Left ventricle myocardium inferior (tissue), 1 donor: ENCODE results near the gene ENTR1. TPM values are rescaled to one million over a fixed set of nuclear protein-coding genes. Genes with fewer than 3 reads are reported as not detected.
A peak's percentile ranks its signal among the peaks of the same experiment; 100 is the strongest.

Experiments
- DNase-seq: peaks from one replicate; pipeline ENCODE4 v3.0.0-alpha.2; 2020
- H3K27ac ChIP-seq: fragments of 200-600 bp; replicated peaks from 2 replicates; pipeline ENCODE4 v1.8.0; 2021
- H3K27me3 ChIP-seq: fragments of 200-600 bp; 2 replicates; pipeline ENCODE4 v1.8.0; 2021; ENCODE audit warnings: low read depth
- H3K36me3 ChIP-seq: fragments of 200-600 bp; 2 replicates; pipeline ENCODE4 v1.8.0; 2021
- H3K4me1 ChIP-seq: fragments of 200-600 bp; 2 replicates; pipeline ENCODE4 v1.8.0; 2021
- H3K4me3 ChIP-seq: fragments of 200-600 bp; 2 replicates; pipeline ENCODE4 v1.8.0; 2021; ENCODE audit warnings: mild to moderate bottlenecking, moderate library complexity
- H3K9me3 ChIP-seq: fragments of 200-600 bp; replicated peaks from 2 replicates; pipeline ENCODE4 v1.8.0; 2021
- CTCF ChIP-seq: fragments of 200-600 bp; IDR thresholded peaks from 2 replicates; pipeline ENCODE4 v1.8.0; 2021; ENCODE audit warnings: antibody characterized with exemption, mild to moderate bottlenecking, borderline replicate concordance
- intact Hi-C: fragments of 100-400 bp; cut with micrococcal nuclease; formaldehyde crosslinking; loops from one replicate; pipeline ENCODE4 v1.11.0; 2022
- total RNA-seq: library from RNA; stranded (reverse); fragmentation: NEBNext Ultra II Directional; extraction: Animal tissue kit (Norgen Biotek cat#: 25700); gene quantifications from one replicate; pipeline ENCODE4 v1.2.1, GENCODE V29; 2021
- donor health status: DM: no; HTN: yes; CAD: no; lungs with severe emphysema.

ENTR1 gene
- total RNA-seq, 1 donor from 2014 or later: 20.1 TPM

- intact Hi-C loops: no loop called here
- peaks cover 66% of the 10 kb centered on the region for H3K36me3 ChIP-seq
These were observed 31.9 kb upstream of the ENTR1 start for GRCh38 chr9:136442265-136442664.

GRCh38 chr9:136441681-136442245 is 31.3 kb upstream of the ENTR1 start:
- H3K36me3 ChIP-seq: peaks cover 61% of the 10 kb centered on the region
- H3K27me3 ChIP-seq: no peaks in the 10 kb centered on the region
- TF ChIP-seq CTCF: no peak
- H3K27ac ChIP-seq: no peak overlapping the region
- no peak for DNase-seq
- intact Hi-C loops: no loop called here
- H3K4me3 ChIP-seq: no peak overlapping the region
- no peaks in the 10 kb centered on the region for H3K9me3 ChIP-seq
- H3K4me1 ChIP-seq: peaks cover 39% of the 10 kb centered on the region

More at GRCh38 chr9:136442265-136442664, 31.9 kb upstream of the ENTR1 start:
- DNase-seq: no peak
- peaks cover 34% of the 10 kb centered on the region for H3K4me1 ChIP-seq
- TF ChIP-seq CTCF: no peak
- H3K4me3 ChIP-seq: no peak overlapping the region
- no peak overlapping the region for H3K27ac ChIP-seq
- H3K9me3 ChIP-seq: no peaks in the 10 kb centered on the region
- H3K27me3 ChIP-seq: no peaks in the 10 kb centered on the region

GRCh38 chr9:136441191-136441680 is 30.8 kb upstream of the ENTR1 start:
- H3K27ac ChIP-seq: peak overlapping the region; percentile 91
- no peak overlapping the region for H3K4me3 ChIP-seq
- H3K27me3 ChIP-seq: no peaks in the 10 kb centered on the region
- H3K4me1 ChIP-seq: peaks cover 44% of the 10 kb centered on the region
- DNase-seq: no peak
- no peaks in the 10 kb centered on the region for H3K9me3 ChIP-seq
- H3K36me3 ChIP-seq: peaks cover 56% of the 10 kb centered on the region
- no peak for TF ChIP-seq CTCF
- intact Hi-C loops: no loop called here

GRCh38 chr9:136439481-136440408 is 29.3 kb upstream of the ENTR1 start, which contains the start of gene INPP5E:
Gene INPP5E (minus strand): TSS chr9:136439845. CDS start chr9:136439419, 426 bp downstream.
- intact Hi-C loops: no loop called here
- Histone ChIP-seq H3K36me3 (peaks cover 50% of the 10 kb centered on the region), H3K27ac (peak within 1 kb of the TSS; percentile 91), H3K4me1 (peaks cover 50% of the 10 kb centered on the region), H3K27me3 (no peaks in the 10 kb centered on the region), H3K9me3 (no peaks in the 10 kb centered on the region), H3K4me3 (peak within 1 kb of the TSS; percentile 98)
- DNase-seq: peak; percentile 80
- TF ChIP-seq CTCF: peak; percentile 85

DNA sequence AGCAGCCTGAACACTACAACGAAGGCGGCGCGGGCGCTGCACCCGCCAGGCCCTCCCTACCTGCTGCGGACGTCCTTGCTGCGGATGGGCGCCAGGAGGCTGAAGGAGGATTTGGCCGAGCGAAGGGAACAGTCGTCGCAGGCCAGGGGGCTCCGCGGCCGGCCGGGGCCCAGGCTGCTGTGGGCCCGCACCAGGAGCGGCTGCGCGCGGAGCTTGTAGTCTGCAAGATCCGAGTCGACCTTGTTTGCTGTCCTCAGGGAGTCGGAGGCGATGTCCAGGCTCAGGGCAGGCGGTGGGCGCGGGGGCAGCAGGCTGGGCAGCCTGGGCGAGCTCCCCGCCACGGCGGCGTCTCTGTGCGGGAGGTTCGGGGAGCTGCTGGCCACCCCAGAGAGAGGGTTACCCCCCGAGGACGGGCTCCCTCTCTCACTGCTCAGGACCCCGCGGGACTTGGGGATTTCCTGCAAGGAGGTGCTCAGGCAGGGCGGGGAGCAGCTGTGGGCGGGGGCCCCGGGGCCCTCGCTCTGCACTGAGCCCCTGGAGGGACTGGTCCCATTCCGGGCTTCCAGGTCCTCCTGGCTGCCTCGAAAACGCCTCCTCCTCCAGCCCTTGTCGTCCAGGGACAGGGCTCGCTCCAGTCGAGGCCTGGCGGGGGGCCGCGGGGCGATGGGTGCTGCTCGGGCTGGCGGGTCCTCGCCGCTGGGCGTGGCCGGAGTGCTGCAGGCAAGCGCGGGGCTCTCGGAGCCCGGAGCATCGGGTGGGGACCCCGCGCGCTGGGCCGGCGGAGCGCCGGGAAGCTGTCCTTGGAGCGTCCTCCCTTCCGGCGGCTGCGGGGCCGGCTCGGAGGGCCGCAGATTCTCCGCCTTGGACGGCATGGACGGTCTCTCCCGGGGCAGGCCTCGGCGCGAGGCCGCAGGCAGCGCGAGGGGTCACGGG is 28.4 kb upstream of the ENTR1 start:
- DNase-seq: no peak
- no peak for TF ChIP-seq CTCF
- H3K4me1 ChIP-seq: peaks cover 50% of the 10 kb centered on the region
- peak overlapping the region; percentile 98 for H3K4me3 ChIP-seq
- H3K36me3 ChIP-seq: peaks cover 41% of the 10 kb centered on the region
- H3K27ac ChIP-seq: peak overlapping the region; percentile 91
- no peaks in the 10 kb centered on the region for H3K9me3 ChIP-seq
- H3K27me3 ChIP-seq: no peaks in the 10 kb centered on the region
- intact Hi-C loops: no loop called here
